Cardiac muscle cell (in vitro differentiated cells and primary cell): ENCODE measurements around the gene KCNH5. TPM values are rescaled to one million over a fixed set of nuclear protein-coding genes. Genes with fewer than 3 reads are reported as not detected.

Experiments used
- DNase-seq, 2 donors: peaks; one replicate each; pipeline versions ENCODE4 v3.0.0 to v3.0.0-alpha.2; 2010 to 2017; ENCODE audit warnings: low read depth in 1 of 2, low spot score in 1 of 2
- H3K27ac ChIP-seq: fragments of 200-600 bp; sonication (generic); 2 replicates; pipeline ENCODE4 v1.5.1; 2016
- H3K27me3 ChIP-seq: fragments of 200-600 bp; sonication (generic); 2 replicates; pipeline ENCODE4 v1.6.0; 2016; ENCODE audit warnings: control low read depth
- H3K36me3 ChIP-seq: fragments of 200-600 bp; sonication (generic); 2 replicates; pipeline ENCODE4 v1.5.1; 2016; ENCODE audit warnings: control low read depth
- H3K4me1 ChIP-seq: fragments of 200-600 bp; sonication (generic); 2 replicates; pipeline ENCODE4 v1.8.1; 2017; ENCODE audit warnings: low read depth, mild to moderate bottlenecking, mixed run types
- H3K4me3 ChIP-seq: fragments of 200-600 bp; sonication (generic); 2 replicates; pipeline ENCODE4 v1.5.1; 2016; ENCODE audit warnings: mild to moderate bottlenecking
- H3K9me3 ChIP-seq: fragments of 200-600 bp; sonication (generic); 2 replicates; pipeline ENCODE4 v1.5.1; 2017; ENCODE audit warnings: low read depth, mild to moderate bottlenecking, control low read depth
- CTCF ChIP-seq: IDR thresholded peaks from 2 replicates; pipeline ENCODE4 v1.5.1; 2012; ENCODE audit warnings: low read depth, mild to moderate bottlenecking, low read length
- polyA plus RNA-seq: library from polyadenylated mRNA; unstranded; fragments of >200 nt; fragmentation: Nextera tagmentation; extraction: Ambion mirVana; gene quantifications from 2 replicates; pipeline ENCODE4 v1.2.1, GENCODE V29; 2016
- total RNA-seq: library from RNA; depleted of rRNA; stranded (reverse); fragments of >200 nt; gene quantifications from 2 replicates; pipeline ENCODE4 v1.2.3, GENCODE V29; 2016

Gene KCNH5
- total and polyA plus RNA-seq, 2 experiments from 2014 or later = 0.06 TPM; not detected in 1

GRCh38 chr14:62854951-62855350 is 190.3 kb downstream of the KCNH5 start:
- Histone ChIP-seq H3K9me3 (no peaks in the 10 kb centered on the region), H3K4me3 (no peak overlapping the region), H3K4me1 (no peaks in the 10 kb centered on the region), H3K36me3 (no peaks in the 10 kb centered on the region), H3K27me3 (no peaks in the 10 kb centered on the region), H3K27ac (no peak overlapping the region)
- TF ChIP-seq CTCF = no peak
- DNase-seq = no peak

- H3K9me3 ChIP-seq = no peaks in the 10 kb centered on the region
- no peaks in the 10 kb centered on the region for H3K4me1 ChIP-seq
- no peak for TF ChIP-seq CTCF
- H3K4me3 ChIP-seq = no peak overlapping the region
- DNase-seq = no peak
- H3K27ac ChIP-seq = no peak overlapping the region
- no peaks in the 10 kb centered on the region for H3K36me3 ChIP-seq
- H3K27me3 ChIP-seq = no peaks in the 10 kb centered on the region
Observed at GRCh38 chr14:62847168-62847567, 198.1 kb downstream of the KCNH5 start.

- H3K27ac ChIP-seq = no peak overlapping the region
- no peaks in the 10 kb centered on the region for H3K4me1 ChIP-seq
- H3K9me3 ChIP-seq = no peaks in the 10 kb centered on the region
- TF ChIP-seq CTCF = no peak
- DNase-seq = no peak
- H3K27me3 ChIP-seq = no peaks in the 10 kb centered on the region
- no peak overlapping the region for H3K4me3 ChIP-seq
- H3K36me3 ChIP-seq = no peaks in the 10 kb centered on the region
Observed at GRCh38 chr14:62844546-62844945, 200.7 kb downstream of the KCNH5 start.

GRCh38 chr14:62824086-62824485 is 221.2 kb downstream of the KCNH5 start:
- no peak overlapping the region for H3K27ac ChIP-seq
- TF ChIP-seq CTCF = no peak
- no peaks in the 10 kb centered on the region for H3K36me3 ChIP-seq
- DNase-seq = no peak
- H3K27me3 ChIP-seq = no peaks in the 10 kb centered on the region
- no peaks in the 10 kb centered on the region for H3K4me1 ChIP-seq
- no peaks in the 10 kb centered on the region for H3K9me3 ChIP-seq
- no peak overlapping the region for H3K4me3 ChIP-seq

GRCh38 chr14:62819931-62820330 is 225.3 kb downstream of the KCNH5 start:
- Histone ChIP-seq H3K27ac (no peak overlapping the region), H3K9me3 (no peaks in the 10 kb centered on the region), H3K36me3 (no peaks in the 10 kb centered on the region), H3K27me3 (no peaks in the 10 kb centered on the region), H3K4me1 (no peaks in the 10 kb centered on the region), H3K4me3 (no peak overlapping the region)
- DNase-seq = peak in 1 of 2 donors; percentile 4
- no peak for TF ChIP-seq CTCF

GRCh38 chr14:62807636-62808035 is 237.6 kb downstream of the KCNH5 start:
- Histone ChIP-seq H3K4me3 (no peak overlapping the region), H3K9me3 (peaks cover 4% of the 10 kb centered on the region)
- no peak for TF ChIP-seq CTCF

More at GRCh38 chr14:62807636-62808035, 237.6 kb downstream of the KCNH5 start:
- H3K27ac ChIP-seq = no peak overlapping the region
- no peak for DNase-seq
- no peaks in the 10 kb centered on the region for H3K27me3 ChIP-seq
- H3K36me3 ChIP-seq = no peaks in the 10 kb centered on the region
- H3K4me1 ChIP-seq = no peaks in the 10 kb centered on the region
